ENCODE data around the gene SGMS1.

SGMS1 gene

DNA sequence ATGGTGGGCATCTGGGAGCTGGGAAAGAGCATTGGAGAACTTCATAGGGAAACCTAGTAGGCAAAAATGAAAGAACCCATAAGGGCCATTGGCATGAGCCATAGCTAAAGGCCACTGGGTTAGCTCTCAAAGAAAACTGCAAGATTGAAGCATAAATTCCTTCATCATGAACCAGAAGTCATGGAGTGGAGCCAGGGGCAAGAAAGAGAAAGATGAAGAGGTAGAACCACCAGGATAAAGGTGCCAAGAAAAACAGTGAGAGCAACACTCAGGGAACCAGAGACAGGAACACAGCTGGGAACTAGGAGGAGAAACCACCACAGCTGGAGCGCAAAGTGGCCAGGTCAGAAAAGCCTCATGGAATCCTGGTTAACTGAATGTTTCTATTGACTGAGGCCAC, 11.5 kb upstream of the SGMS1 start:
- no peak for DNase-seq

DNA sequence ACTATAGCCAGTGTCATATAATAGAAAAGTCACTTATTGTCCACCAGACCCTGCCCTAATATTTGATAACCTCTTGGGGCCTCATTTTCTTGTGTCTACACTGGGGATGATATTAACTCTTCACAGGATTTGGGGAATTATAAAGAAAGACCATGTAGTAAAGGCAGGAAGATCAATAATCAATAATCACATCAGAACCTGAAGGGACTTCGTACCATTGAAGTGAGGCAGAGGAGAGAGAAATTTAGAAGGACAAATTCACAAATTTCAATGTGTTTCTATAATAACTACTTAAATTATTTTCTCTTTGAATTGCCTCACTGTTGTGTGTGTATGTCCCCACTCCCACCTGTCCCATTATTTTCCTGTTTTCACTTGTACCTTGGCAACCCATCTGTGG, 10.7 kb upstream of the SGMS1 start:
- no peak for DNase-seq

DNA sequence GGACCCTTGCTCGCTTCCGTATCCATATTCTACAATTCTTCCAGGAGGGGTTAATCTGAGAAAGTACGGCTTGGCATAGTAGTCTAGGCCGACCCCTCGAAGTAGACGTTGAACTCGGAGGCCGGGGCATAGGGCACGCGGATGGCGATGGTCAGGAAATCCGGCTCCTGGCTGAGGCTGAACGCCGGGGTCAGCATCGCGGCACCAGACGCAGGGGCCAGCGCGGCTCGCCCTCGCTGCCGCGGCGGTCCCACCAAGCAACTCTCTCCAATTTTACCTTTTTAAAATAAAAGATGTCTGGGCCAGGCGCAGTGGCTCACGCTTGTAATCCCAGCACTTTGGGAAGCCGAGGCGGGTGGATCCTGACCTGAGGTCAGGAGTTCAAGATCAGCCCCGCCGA, 7.3 kb upstream of the SGMS1 start:
- no peak for DNase-seq

DNA sequence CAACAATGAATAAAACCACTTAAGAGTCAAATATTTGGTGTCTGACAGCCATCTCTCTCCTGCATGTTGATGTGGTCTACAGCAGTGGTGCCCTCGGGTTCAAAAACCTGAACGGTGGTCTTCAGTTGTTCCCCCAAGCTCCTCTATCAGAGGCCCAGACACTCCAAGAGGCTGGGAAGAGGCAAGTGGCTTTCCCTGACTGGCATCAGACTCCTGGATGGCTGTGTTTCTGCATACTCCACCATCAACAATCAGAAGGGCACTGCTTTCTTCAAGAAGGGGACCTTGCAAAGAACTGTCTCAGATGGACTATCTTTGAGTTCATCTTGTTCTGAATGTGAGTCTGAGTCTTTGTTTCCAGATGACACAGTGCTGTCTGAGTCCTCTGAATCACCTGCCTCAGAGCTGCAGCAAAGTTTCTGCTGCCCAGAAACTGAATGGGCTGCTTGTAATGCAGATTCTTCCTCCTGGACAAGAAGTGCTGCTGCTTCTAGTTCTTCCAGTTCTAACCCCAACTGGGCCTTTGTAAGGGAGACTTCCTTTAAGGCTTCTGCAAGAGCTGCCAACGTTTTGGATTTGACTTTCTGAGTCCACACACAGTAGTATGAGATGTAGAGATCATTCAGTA, 5.9 kb upstream of the SGMS1 start:
- no peak for DNase-seq

DNA sequence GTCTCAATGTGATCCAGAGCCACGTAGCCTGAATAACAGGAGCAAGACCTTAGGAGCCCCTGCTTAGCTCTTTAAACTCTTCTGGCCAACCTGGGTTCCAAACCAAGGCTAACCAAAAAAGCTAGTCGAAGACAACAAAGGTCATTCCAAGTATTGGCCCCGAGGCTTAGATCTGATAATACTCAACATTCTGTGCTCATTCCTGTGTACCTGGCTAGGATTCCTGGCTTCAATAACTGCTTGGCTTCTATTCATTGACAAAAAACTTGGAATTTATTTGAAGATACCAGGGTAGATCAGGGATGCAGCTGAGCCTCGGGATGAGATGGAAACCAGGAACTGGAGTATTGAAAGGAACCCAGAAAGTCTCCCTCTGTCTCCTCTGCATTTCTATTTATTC, 4.1 kb upstream of the SGMS1 start:
- no peak for DNase-seq

DNA sequence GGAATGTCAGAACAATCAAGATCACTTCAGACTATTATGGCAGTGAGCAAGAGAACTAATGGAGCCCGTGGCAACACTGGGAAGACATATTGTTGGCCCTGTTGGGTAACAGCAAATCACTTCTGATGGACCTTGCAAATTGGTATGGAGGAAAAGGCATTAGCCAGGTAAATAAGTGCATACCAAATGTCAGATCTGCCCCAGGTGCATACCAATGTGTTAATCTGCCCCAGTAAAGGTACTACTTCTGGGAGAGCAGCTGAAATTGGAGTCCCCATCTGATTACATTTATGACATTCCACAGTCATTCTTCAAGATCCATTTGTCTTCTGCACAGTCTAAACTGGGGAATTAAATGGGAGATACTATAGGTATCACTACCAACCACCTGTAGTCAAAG, 3.7 kb upstream of the SGMS1 start:
- no peak for DNase-seq

DNA sequence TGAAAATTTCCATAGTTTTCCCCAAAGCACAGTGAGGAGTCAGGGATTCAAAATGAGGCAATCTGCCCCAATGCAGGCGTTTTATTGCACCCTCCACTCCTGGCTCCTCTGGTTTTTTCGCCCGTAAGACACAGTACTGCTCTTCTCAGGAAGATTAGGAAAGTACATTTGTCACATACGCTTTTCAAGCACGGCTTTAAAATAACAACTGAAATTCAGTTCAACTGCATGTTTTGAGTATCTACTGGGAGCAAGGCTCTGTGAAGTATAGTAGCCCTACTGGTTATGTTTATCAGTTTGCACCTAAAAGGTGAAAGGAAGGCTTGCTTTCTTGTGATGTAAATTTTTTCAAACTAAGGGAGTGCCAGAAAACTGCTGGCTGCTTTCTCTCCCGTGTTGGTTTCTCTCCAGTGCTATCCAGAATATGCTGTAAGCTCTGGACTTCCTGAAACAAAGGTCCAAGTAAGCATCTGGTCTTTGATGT, 1.9 kb upstream of the SGMS1 start:
- no peak for DNase-seq

DNA sequence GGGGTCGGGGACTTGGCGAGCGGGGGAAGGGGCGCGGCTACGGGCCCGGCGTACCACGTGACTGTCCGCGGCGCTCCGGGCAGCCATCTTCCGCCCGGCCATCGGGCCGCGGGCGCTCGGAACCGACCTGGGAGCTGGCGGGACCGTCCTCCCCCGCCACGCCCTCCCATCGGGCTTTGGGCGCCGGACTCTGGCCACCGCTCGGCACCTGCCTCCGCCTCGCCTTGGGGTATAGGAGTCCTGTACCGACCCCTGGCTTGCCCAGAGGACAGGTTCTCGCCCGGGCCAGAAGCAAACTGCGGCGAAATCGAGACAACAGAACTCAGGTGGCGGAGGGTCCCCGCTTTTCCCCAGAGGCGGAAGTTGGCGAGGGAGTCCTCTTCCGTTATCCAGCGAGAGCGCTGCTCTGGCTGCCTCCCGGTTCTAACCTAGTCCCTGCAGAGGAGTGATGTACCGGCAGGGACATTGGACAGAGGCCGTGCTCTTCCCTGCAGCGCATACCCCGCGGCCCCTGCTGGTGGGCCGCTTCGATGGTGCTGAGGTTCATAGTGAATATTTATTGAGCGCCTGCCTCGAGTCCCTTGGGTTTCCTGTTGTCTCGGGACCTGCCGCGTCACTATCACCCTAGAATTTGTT, 1.2 kb upstream of the SGMS1 start:
- peak; percentile 70 to 77 for DNase-seq

DNA sequence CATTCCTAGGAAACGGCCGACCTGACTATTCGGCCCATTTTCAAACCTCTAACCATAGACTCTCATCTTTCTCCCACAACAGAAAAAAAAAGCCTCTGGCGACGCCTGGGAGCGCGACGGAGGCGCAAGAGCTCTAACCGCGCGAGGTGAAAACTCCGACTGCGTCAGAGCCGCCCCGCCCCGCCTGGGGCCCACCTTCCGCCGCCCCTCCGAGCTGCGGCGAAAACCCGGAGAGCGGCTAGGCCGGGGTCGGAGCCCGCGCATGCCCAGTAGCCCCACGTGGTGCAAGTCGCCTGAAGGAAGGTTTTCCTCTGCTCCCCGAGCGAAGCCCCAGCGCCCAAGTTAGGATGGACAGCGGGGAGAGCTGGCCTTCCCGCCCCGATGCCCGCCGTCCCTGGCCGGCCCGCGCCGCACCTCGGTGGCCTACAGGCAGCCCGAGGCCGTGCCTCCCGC, 683 bp upstream of the SGMS1 start:
- DNase-seq, result peak; percentile 95

DNA sequence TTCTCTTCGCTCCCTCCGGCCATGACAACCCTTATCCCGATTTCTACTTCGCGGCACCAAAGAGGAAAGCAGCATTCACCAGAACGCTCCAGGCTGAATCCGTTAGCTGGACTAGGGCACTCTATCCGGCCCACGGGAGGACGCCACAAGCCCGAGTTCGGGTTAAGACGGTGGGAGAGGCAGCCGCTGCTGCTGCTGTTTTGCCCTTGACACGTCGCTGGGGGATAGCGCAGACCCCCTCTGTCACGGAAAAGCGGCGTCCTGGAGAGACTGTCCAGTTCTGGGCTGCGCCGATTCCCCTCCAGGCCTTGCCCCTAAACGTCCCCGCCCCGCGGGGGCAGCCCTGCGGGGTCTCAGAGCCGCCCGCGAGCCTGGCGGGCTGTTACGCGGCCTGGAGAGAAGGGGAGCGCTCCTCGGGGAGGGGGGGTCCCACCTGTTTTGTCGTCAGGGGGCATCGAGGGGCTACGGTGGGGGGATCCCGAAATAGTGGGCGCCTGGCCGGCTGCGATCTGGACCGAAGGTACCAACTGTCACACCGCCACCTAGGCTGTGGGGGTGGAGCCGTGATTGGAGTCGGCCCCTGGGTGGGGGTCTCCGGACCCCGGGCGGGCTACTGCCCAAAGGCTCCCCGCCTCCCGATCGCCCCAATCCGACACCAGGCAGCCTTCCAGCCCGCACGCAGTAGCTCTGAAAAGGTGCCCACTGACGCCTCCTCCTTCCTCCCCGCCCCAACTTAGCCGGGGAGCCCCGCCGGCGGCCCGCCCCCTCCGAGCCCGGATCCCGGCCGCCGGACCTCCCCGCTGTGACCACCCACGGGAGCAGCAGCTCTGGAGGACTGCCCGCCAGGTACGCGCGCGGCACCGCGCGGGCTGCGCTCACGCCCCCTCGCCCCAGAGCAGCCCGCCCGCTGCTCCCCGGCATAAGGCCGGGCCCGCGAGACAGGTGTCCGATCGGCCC, 772 bp downstream of the SGMS1 start:
- DNase-seq, result peak; percentile 47 to 51

DNA sequence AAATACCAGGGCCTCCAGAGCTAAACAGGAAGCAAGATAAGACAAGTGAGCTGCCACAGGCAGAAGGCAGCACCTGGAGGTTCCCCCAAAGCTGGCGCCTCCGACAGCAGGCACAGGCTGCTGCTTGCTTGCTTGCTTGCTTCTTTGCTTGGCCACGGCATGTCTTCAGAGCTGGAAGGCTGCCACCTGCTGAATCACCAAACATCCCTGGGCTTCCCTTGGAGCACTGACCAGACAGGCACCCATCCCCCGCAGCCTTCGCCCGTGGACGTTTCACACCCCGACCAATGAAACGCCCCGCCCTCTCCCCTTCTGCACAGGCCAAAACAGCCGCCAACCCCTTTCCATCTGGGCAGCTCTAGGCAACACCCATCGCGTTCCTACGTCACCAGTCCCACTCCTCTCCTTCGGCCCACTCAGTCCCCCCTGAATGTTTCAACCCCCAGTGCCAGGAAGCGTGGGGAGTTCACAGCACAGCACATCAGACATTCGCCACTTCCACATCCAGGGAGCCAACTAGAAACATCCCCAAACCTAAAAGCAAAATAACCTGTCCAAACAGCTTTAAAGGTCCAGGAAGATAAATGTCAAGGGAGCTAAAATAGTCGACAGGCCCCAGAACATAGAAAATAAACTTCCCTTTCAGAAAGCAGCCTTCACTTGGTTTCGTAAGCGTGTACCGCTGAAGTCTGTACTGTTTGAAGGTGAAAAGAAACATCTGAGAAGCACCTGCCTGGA, 1.6 kb downstream of the SGMS1 start:
- DNase-seq, result peak; percentile 66 to 73

DNA sequence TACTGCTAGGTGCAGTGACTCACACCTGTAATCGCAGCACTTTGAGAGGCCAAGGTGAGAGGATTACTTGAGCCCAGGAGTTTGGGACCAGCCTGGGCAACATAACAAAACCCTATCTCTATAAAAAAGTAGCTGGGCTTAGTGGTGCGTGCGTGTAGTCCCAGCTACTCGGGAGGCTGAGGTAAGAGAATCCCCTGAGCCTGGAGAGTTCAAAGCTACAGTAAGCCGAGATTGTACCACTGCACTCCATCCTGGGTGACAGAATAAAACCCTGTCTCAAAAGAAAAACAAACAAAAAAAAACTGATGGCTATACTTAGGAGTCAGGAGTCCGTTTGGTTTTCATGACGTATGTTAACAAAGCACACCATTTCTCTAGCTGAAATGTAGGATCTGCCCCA, 2.9 kb downstream of the SGMS1 start:
- no peak for DNase-seq

DNA sequence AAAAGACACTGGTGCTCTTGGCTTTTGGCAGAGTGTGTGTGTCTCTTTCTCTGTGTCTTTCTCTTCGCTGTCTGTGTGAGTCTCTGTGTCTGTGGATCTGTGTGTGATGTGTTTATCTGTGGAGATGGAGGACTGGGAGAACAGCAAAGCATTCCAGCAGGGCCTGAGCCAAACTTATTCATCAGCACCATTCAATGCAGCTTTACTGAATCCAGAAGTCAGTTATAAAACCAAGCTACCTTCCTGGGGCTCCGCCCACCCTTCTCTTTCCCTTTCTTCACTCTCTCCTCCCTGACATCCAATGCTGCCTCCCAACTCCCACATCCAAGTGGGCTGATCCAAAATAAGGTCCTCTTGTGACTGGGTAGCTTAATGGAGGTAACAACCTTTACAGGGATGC, 3.9 kb downstream of the SGMS1 start:
- no peak for DNase-seq

DNA sequence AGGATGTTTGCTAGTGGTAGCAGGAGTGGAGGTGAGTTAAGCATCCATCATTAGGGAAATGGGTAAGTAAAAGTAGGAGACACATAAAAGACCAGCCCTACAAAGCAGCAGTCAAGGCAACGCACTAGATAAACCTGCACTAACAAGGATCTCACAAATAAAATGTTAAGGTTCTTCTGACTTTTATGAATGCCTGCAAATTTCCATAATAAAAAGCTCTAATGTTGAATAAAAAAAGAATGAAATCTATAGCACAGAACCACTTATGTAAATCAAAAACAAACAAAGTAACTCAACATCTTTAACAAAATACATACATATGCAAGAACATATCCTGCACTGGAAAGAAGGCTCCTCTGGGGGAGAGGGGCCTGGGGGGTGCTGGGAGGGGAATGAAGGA, 4.6 kb downstream of the SGMS1 start:
- DNase-seq, result no peak

DNA sequence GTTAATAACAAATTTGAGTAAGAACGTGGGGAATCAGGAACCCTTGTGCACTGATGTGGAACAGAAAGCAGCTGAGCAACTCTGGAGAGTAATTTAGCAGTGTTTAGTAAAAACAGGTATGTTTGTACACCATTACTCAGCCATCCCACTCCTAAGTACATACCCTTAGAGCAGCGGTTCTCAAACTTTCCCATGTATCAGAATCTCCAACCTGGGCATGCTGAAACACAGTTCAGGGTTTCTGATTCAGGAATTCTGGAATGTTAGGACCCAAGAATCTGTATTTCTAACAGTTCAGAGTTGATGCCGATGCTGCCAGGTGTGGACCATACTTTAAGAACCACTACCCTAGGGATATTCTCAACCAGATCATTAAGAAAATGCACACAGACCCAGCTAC, 5.1 kb downstream of the SGMS1 start:
- no peak for DNase-seq

DNA sequence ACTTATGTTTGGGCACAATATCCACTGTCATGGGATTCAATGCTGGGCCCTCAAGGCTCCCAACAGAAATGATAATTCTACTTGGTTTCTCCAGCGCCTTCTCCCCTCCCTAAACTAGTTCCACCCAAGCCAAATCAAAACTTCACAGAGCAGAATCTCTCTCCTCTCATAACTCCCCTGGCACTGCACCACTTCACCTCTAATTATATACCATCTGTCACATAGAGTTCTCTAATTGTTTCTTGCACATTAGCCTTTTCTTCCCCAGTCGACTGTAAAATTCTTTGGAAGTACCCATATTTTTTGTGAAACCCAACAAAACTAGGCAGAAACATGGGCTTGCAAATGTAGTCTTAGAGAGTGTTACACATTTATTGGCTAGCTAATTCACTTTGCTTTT, 8.1 kb downstream of the SGMS1 start:
- DNase-seq, result no peak

DNA sequence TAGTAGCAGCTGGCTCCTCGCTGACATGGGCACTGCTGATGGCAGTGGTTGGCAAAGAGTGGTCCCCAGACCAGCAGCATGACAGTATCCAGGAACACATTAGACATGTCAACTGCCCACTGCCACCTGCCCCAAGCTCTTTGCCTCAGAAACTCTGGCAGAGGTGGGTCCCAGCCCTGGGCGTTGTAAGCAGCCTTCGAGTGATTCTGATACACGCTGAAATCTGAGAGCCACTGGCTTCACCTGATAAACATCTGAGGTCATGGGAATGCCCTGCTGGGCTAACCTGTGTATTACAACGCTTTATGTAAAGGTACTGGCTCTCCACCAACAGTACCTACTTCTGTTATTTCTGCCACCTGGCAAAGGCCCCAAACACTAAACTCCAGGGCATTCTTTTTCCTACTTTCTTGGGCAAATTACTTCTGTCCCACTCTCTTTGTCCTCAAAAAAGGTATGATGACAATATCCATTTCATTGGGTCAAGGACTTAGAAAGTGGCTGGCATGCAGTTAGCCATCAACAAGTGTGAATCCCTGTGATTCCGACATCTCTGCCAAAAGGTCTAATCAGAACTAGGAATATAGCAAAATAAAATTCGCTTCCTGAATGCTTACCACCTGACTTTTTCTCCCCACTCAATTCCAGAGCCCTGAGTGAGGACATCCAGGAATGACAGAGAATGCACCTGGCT, 9.2 kb downstream of the SGMS1 start:
- DNase-seq, result peak in 1 of 2 donors; percentile 36

DNA sequence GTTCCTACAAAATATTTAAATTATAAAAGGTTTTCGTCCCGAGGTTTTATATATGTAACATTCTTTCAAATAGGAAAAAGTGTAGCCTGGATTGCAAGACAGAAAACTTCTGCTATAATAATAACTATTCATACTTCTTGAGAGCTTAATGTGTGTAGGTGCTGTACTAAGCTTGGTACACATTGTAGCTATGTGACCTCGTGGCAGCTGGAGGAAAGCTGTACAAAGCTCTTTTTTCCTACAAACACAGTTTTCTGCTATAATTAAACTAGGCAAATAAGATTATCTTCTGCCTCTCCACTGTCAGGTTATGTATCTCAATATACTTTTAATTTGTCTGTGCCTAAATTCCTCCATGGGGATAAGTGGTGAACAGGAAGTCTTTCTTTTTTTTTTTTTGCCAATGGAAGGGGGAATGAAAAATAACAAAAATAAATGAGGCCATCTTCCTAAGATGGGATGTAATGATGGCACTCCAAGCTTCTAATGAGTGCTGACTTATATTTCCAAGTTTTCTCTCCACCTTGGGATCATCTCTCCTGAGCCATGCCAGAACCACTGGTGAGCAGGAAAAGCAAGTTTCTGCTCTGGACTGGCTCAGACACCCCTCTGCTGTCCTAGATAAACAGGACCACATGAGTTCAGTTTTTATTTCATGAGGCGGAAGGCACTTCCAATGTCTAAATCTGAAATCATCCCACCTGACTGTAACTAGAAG, 9.9 kb downstream of the SGMS1 start:
- no peak for DNase-seq

DNA sequence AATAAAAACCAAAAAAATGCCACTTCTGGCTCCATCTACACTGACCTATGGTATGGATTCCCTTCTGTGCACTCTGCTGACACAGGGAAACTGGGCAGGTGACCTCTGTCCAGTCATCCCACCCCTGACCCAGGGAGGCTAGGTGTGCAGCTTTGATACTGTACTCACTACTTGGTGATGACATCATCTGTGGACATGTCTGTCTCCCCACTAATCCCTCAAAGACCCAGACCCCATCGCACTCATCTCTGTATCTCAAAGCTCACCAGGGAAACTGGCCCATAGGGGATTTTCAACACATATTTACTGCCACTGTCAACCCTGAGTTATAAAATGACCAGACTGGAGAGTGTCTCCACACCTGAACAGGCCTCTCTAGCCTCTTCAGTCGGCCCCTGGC, 10.6 kb downstream of the SGMS1 start:
- DNase-seq, result no peak

DNA sequence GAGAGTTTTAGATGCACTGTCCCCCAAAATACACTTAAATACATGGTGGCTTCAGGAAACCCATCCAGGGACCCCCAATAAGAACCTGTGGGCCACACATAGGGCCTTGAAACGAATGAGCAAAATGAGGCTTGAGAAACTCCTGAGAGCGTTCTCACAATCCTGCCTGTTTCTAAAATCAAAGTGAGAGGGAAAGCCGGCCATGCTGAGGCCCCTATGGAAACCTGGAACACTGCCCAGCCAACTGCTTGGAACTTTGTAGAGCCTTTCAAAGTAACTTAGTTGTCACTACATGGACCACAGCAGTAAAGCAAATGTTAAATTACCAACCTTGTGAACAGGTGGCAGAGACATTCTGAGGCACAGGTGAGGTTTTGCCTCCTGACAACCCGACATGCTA, 13.4 kb downstream of the SGMS1 start:
- no peak for DNase-seq

DNA sequence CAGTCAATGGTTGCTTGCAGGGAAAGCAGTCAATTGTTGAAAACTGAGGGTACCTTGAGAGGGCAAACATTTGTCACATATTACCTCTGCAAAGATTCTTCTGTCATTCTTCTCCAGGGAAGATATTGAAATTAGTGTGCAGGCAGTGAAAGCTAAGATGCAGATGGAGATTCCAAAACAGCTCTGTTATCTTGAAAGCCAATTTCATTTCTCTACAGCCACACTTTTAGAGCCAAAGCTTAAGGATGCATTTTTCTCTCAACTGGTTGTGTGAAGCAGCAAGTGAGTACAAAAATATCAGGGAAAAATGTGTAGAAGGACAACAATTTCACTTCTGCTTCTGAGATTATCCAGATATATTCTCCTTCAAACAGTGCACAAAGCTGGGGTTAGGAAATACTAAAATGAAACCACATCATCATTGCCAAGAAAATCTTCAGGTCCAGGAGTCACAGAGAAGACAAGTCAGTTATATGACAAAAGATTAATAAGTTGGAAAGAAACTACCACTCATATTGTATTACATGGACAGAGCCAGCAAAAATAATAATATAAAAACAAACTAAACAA, 16.3 kb downstream of the SGMS1 start:
- no peak for DNase-seq

DNA sequence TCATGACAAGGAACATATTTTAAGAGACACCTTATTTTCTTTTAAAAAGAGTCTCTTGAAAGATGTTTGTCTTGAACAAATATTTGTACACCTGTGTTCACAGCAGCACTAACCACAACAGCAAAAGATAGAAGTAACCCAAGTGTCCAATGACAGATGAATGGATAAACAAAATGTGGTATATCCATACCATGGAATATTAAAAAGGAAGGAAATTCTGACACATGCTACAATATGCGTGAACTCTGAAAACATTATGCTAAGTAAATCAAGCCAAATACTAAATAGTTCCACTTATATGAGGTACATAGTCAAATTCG, 17.8 kb downstream of the SGMS1 start:
- no peak for DNase-seq

Data from CD4-positive, alpha-beta T cell treated with Interleukin-1 beta for 1 hour (primary cell).